Kidney (tissue), 14 donors: Measurements from ENCODE around the gene PYGB. TPM values are rescaled to one million over a fixed set of nuclear protein-coding genes. Genes with fewer than 3 reads are reported as not detected.
A peak's percentile ranks its signal among the peaks of the same experiment; 100 is the strongest.

ENCODE experiments used
- DNase-seq, 5 donors: peaks; one replicate each; pipeline ENCODE4 v3.0.0-alpha.2; 2013 to 2020
- FAIRE-seq: peaks from 2 replicates; lab custom pipeline; 2012; peaks lifted over from hg19 to GRCh38; lab: Jason Lieb, UNC
- H3K27ac ChIP-seq, 2 donors: one replicate each; pipeline ENCODE4 v1.7.0; 2013; ENCODE audit warnings: low read depth in 2 of 2, low read length in 2 of 2, inconsistent platforms in 1 of 2
- H3K27me3 ChIP-seq: one replicate; pipeline ENCODE4 v1.7.1; 2013; ENCODE audit warnings: low read length, inconsistent platforms; ENCODE audit not compliant: control insufficient read depth, insufficient read depth
- H3K36me3 ChIP-seq, 3 donors: one replicate each; pipeline versions ENCODE4 v1.7.0 to v1.7.1; 2013; ENCODE audit warnings: low read length in 3 of 3, control low read depth in 1 of 3, inconsistent platforms in 1 of 3; ENCODE audit not compliant: insufficient read depth in 3 of 3, control insufficient read depth in 2 of 3
- H3K4me1 ChIP-seq, 3 donors: one replicate each; pipeline versions ENCODE4 v1.7.0 to v1.7.1; 2013; ENCODE audit warnings: low read length in 3 of 3, inconsistent platforms in 1 of 3, low read depth in 1 of 3; ENCODE audit not compliant: control insufficient read depth in 2 of 3, insufficient read depth in 2 of 3
- H3K4me3 ChIP-seq, 3 donors: one replicate each; pipeline versions ENCODE4 v1.7.0 to v1.8.1; 2013; ENCODE audit warnings: low read length in 3 of 3, control low read depth in 1 of 3, inconsistent platforms in 1 of 3
- H3K9ac ChIP-seq, 3 donors: one replicate each; pipeline versions ENCODE4 v1.7.0 to v1.7.1; 2013; ENCODE audit warnings: low read length in 3 of 3, control low read depth in 1 of 3, inconsistent platforms in 1 of 3
- H3K9me3 ChIP-seq, 3 donors: one replicate each; pipeline versions ENCODE4 v1.7.0 to v1.7.1; 2013; ENCODE audit warnings: low read length in 3 of 3, control low read depth in 1 of 3, inconsistent platforms in 1 of 3; ENCODE audit not compliant: control insufficient read depth in 2 of 3, insufficient read depth in 1 of 3
- intact Hi-C: fragments of 100-400 bp; cut with DNase I; formaldehyde crosslinking; loops from one replicate; pipeline ENCODE4 v1.11.1; 2022
- polyA plus RNA-seq: library from polyadenylated mRNA; stranded (reverse); fragments of 350-450 nt; fragmentation: Illumina TruSeq; extraction: RNeasy Lipid Tissue Mini Kit (QIAGEN cat#74804); gene quantifications from one replicate; pipeline ENCODE4 v1.2.3, GENCODE V29; 2014; ENCODE audit warnings: low read depth, low replicate concordance; ENCODE audit not compliant: insufficient read depth
- total RNA-seq: library from RNA; stranded (reverse); fragmentation: NEBNext Ultra II Directional; extraction: Animal tissue kit (Norgen Biotek cat#: 25700); gene quantifications from one replicate; pipeline ENCODE4 v1.2.1, GENCODE V29; 2021
- TF ChIP-seq, protein P1 (sequence below): IDR thresholded peaks from 3 replicates; pipeline ENCODE4 v1.5.1; 2012; ENCODE audit warnings: mild to moderate bottlenecking, moderate library complexity, borderline replicate concordance; ENCODE audit not compliant: insufficient read depth; ENCODE audit errors: extremely low read depth
- donor health status: control.
- donor health status: control.
- donor health status: control.
- donor health status: control.
- donor health status: control.
- donor health status: DM: yes; HTN: yes; CAD: no.
- donor health status: Normal renal cell carcinoma (clear cell type).

PYGB gene
- total and polyA plus RNA-seq, 2 donors from 2014 or later, result 50.9 to 176 TPM

GRCh38 chr20:25290646-25291431 lies 43.0 kb downstream of the PYGB start:
- H3K9ac ChIP-seq, result no peak overlapping the region
- H3K27me3 ChIP-seq, result no peaks in the 10 kb centered on the region
- intact Hi-C loops, result no loop called here
- no peak overlapping the region for H3K4me3 ChIP-seq
- FAIRE-seq (no peak), DNase-seq (peak in 1 of 5 donors; percentile 74)
- no peak overlapping the region for H3K27ac ChIP-seq
- H3K9me3 ChIP-seq, result no peaks in the 10 kb centered on the region
- H3K4me1 ChIP-seq, result peaks cover 0 to 6% (median under 1%) of the 10 kb centered on the region in 3 donors
- H3K36me3 ChIP-seq, result peaks cover 0 to 19% (median 6%) of the 10 kb centered on the region in 3 donors
- TF ChIP-seq, protein P1, sequence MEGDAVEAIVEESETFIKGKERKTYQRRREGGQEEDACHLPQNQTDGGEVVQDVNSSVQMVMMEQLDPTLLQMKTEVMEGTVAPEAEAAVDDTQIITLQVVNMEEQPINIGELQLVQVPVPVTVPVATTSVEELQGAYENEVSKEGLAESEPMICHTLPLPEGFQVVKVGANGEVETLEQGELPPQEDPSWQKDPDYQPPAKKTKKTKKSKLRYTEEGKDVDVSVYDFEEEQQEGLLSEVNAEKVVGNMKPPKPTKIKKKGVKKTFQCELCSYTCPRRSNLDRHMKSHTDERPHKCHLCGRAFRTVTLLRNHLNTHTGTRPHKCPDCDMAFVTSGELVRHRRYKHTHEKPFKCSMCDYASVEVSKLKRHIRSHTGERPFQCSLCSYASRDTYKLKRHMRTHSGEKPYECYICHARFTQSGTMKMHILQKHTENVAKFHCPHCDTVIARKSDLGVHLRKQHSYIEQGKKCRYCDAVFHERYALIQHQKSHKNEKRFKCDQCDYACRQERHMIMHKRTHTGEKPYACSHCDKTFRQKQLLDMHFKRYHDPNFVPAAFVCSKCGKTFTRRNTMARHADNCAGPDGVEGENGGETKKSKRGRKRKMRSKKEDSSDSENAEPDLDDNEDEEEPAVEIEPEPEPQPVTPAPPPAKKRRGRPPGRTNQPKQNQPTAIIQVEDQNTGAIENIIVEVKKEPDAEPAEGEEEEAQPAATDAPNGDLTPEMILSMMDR, result no peak

GRCh38 chr20:25291432-25292133 lies 43.7 kb downstream of the PYGB start:
- Histone ChIP-seq H3K36me3 (peaks cover 0 to 13% (median 6%) of the 10 kb centered on the region in 3 donors), H3K27ac (no peak overlapping the region), H3K27me3 (no peaks in the 10 kb centered on the region), H3K4me3 (no peak overlapping the region), H3K9me3 (no peaks in the 10 kb centered on the region), H3K4me1 (peaks cover 0 to 11% (median 5%) of the 10 kb centered on the region in 3 donors), H3K9ac (no peak overlapping the region)
- intact Hi-C loops, result no loop called here
- FAIRE-seq (no peak), DNase-seq (peak in 1 of 5 donors; percentile 65)
- TF ChIP-seq, protein P1, result no peak

DNA sequence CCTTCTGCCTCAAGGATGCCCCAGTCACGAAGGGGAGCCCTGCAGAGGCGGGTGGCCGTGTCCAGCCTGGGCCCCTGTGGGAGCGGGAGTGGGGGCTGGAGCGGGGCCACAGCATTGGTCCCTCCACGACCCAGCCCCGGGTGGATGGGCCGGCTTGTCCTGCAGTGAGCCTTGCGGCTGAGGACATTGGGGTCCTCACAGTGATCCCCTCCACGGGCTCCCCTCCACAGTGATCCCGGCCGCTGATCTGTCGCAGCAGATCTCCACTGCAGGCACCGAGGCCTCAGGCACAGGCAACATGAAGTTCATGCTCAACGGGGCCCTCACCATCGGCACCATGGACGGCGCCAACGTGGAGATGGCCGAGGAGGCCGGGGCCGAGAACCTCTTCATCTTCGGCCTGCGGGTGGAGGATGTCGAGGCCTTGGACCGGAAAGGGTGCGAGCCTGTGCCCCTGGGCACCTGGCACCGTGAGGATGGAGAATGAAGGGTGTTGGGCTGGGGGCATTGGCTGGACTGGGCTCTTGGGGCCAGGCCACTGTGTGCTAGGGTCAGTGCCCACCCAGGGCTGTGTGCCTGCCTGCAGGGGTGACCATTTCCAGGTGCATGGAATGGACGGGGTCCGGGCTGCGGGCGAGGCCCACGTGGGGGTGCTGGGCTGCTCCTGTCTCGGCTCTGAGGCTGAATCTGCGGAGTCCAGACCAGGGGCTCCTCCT lies 44.4 kb downstream of the PYGB start:
- no peak overlapping the region for H3K4me3 ChIP-seq
- H3K27me3 ChIP-seq, result no peaks in the 10 kb centered on the region
- peaks cover 0 to 11% (median 8%) of the 10 kb centered on the region in 3 donors for H3K36me3 ChIP-seq
- H3K9me3 ChIP-seq, result no peaks in the 10 kb centered on the region
- intact Hi-C loops, result no loop called here
- peaks cover 0 to 15% (median 5%) of the 10 kb centered on the region in 3 donors for H3K4me1 ChIP-seq
- no peak overlapping the region for H3K9ac ChIP-seq
- TF ChIP-seq, protein P1, result no peak
- FAIRE-seq (no peak), DNase-seq (no peak)
- H3K27ac ChIP-seq, result no peak overlapping the region
